ENCODE measurements around the gene TTC8. TPM values are rescaled to one million over a fixed set of nuclear protein-coding genes. Genes with fewer than 3 reads are reported as not detected.

The TTC8 gene
- total RNA-seq, 2 donors from 2014 or later, result 11.2 to 16.3 TPM

GRCh38 chr14:88829188-88829587 is 4.7 kb downstream of the TTC8 start:
- TF ChIP-seq POLR2A (IDR thresholded peaks at IDR 0.05), result no peak
- TF ChIP-seq CTCF (IDR thresholded peaks at IDR 0.05), result no peak
- H3K27me3 ChIP-seq, result no peaks in the 10 kb centered on the region
- WGBS, 2 donors, result 29 to 47% methylated on average over 3 of the region's 3 CpGs
- ATAC-seq (no peak), DNase-seq (no peak)
- no peak overlapping the region for H3K27ac ChIP-seq
- H3K4me1 ChIP-seq, result peaks cover 14% of the 10 kb centered on the region
- H3K9me3 ChIP-seq, result no peaks in the 10 kb centered on the region
- no peak overlapping the region for H3K4me3 ChIP-seq
- intact Hi-C loops (cut with DNase I), result no loop called here
- no peaks in the 10 kb centered on the region for H3K36me3 ChIP-seq (replicated peaks in 1 of 2; ENCODE audit: insufficient read depth in 1 of 2, low read depth in 2 of 2)

GRCh38 chr14:88829685-88830302 is 5.3 kb downstream of the TTC8 start:
- ATAC-seq, result no peak
- Histone ChIP-seq H3K27ac (no peak overlapping the region), H3K4me3 (no peak overlapping the region), H3K36me3 (replicated peaks in 1 of 2; ENCODE audit: insufficient read depth in 1 of 2, low read depth in 2 of 2) (no peaks in the 10 kb centered on the region), H3K27me3 (no peaks in the 10 kb centered on the region), H3K4me1 (peaks cover 17% of the 10 kb centered on the region), H3K9me3 (no peaks in the 10 kb centered on the region)
- WGBS, 2 donors, result 79 to 91% methylated on average over 4 of the region's 4 CpGs
- intact Hi-C loops (cut with DNase I), result no loop called here
- no peak for DNase-seq
- no peak for TF ChIP-seq POLR2A (IDR thresholded peaks at IDR 0.05)
- no peak for TF ChIP-seq CTCF (IDR thresholded peaks at IDR 0.05)

GRCh38 chr14:88831284-88831683 is 6.8 kb downstream of the TTC8 start:
- intact Hi-C loops (cut with DNase I), result no loop called here
- Histone ChIP-seq H3K27me3 (no peaks in the 10 kb centered on the region), H3K9me3 (no peaks in the 10 kb centered on the region), H3K36me3 (replicated peaks in 1 of 2; ENCODE audit: insufficient read depth in 1 of 2, low read depth in 2 of 2) (no peaks in the 10 kb centered on the region), H3K4me3 (no peak overlapping the region), H3K4me1 (peaks cover 14% of the 10 kb centered on the region), H3K27ac (no peak overlapping the region)
- ATAC-seq, result no peak
- DNase-seq, result no peak
- TF ChIP-seq CTCF (IDR thresholded peaks at IDR 0.05) (no peak), POLR2A (IDR thresholded peaks at IDR 0.05) (no peak)

GRCh38 chr14:88834883-88835431 is 10.5 kb downstream of the TTC8 start:
- intact Hi-C loops (cut with DNase I), result no loop called here
- Histone ChIP-seq H3K4me1 (peaks cover 14% of the 10 kb centered on the region), H3K4me3 (no peak overlapping the region), H3K27me3 (no peaks in the 10 kb centered on the region), H3K27ac (peak overlapping the region in 1 of 4 donors; percentile 29), H3K9me3 (no peaks in the 10 kb centered on the region), H3K36me3 (replicated peaks in 1 of 2; ENCODE audit: insufficient read depth in 1 of 2, low read depth in 2 of 2) (no peaks in the 10 kb centered on the region)
- DNase-seq (no peak), ATAC-seq (no peak)
- TF ChIP-seq CTCF (IDR thresholded peaks at IDR 0.05) (no peak), POLR2A (IDR thresholded peaks at IDR 0.05) (no peak)

GRCh38 chr14:88835661-88836060 is 11.2 kb downstream of the TTC8 start:
- no peak overlapping the region for H3K4me3 ChIP-seq
- no peak for ATAC-seq
- no peak overlapping the region for H3K27ac ChIP-seq
- TF ChIP-seq POLR2A (IDR thresholded peaks at IDR 0.05) (no peak), CTCF (IDR thresholded peaks at IDR 0.05) (no peak)
- H3K4me1 ChIP-seq, result peaks cover 14% of the 10 kb centered on the region
- no peaks in the 10 kb centered on the region for H3K36me3 ChIP-seq (replicated peaks in 1 of 2; ENCODE audit: insufficient read depth in 1 of 2, low read depth in 2 of 2)
- H3K27me3 ChIP-seq, result no peaks in the 10 kb centered on the region
- no peaks in the 10 kb centered on the region for H3K9me3 ChIP-seq
- intact Hi-C loops (cut with DNase I), result no loop called here
- DNase-seq, result no peak
